CD4-positive, alpha-beta T cell treated with Interleukin-1 beta for 1 hour (primary cell): Measurements from ENCODE around the gene REV3L.
"Not testable (repeated sequence)": the region's sequence is repeated elsewhere in the genome, so short reads cannot be mapped to it uniquely, and the experiment has no call there.

Experiments used
- DNase-seq, 2 donors: peaks; one replicate each; pipeline ENCODE4 v3.0.0-alpha.2; 2020 to 2022

Gene REV3L

DNA sequence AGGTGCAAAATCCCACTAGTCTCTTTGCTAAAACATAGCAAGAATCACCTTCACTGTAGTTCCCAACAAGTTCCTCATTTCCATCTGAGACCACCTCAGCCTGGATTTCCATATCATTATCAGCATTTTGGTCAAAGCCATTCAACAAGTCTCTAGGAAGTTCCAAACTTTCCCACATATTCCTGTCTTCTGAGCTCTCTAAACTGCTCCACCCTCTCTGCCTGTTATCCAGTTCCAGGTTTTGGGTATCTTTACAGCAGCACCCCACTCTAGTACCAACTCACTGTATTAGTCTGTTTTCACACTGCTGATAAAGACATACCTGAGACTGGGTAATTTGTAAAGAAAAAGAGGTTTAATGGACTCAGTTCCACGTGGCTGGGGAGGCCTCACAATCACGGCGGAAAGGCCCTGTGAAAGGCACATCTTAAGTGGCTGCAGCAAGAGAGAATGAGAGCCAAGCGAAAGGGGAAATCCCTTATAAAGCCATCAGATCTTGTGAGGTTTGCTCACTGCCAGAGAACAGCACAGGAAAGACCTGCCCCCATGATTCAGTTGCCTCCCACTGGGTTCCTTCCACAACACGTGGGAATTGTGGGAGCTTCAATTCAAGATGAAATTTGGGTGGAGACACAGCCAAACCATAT lies 192.2 kb downstream of the REV3L start:
- not testable (repeated sequence) for DNase-seq

DNA sequence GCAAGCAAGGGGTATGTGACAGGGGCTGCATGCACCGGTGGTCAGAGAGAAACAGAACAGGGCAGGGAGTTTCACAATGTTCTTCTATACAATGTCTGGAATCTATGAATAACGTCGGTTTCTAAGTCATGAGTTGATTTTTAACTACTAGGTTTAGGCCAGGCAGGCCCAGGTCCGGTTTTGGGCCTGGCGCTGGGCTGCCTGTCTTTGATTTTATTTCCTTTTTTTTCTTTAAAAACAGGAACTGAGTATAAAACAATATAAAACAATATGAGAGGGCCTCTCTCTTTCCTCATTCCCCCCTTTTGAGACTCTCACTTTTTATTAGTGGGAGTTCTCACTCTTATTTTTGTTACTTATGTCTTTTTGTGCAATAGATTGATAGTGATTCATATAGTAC lies 198.7 kb downstream of the REV3L start:
- DNase-seq: peak in 1 of 2 donors; percentile 8

DNA sequence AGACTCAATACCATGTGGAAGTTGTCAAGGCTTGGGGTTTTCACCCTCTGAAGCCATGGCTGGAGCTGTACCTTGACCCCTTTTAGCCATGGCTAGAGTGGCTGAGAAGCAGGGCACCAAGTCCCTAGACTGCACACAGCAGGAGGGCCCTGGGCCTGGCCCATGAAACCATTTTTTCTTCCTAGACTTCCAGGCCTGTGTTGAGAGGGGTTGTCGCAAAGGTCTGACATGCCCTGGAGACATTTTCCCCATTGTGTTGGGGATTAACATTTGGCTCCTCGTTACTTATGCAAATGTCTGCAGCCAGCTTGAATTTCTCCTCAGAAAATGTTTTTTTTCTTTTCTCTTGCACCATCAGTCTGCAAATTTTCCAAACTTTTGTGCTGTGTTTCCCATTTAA lies 199.3 kb downstream of the REV3L start:
- DNase-seq: no peak

DNA sequence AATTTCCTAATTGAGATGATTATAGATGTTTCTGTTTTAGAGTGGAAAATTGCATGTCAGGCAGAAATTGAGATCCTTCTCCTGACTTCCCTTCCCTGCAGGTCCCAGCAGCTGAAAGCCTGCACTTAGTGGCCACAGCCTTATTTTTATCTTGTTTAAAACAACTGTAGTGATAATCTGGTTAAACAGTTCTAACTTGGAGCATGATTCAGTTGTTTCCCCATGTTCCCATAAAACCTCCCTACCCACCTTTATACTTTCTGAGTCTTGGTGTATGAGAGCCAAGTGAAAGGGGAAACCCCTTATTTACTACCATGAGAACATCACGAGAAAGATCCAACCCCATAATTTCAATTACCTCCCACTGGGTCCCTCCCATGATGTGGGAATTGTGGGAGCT lies 200.5 kb downstream of the REV3L start:
- DNase-seq: no peak

DNA sequence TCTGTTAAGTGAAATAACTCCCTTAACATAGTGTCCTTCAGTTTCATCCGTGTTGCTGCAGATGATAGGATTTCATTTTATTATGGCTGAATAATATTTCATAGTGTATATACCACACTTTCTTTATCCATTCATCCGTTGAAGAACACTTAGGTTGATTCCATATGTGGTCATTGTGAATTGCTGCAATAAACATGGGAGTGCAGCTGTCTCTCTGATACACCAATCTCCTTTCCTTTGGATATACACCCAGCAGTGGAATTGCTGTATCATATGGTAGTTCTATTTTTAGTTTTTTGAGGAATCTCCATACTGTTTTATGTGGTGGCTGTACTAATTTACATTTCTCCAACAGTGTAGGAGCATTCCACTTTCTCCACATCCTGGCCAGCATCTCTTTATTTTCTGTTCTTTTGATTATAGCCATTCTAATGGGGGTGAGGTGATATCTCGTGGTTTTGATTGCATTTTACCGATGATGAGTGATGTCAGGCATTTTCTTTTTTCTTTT lies 202.5 kb downstream of the REV3L start:
- no peak for DNase-seq

DNA sequence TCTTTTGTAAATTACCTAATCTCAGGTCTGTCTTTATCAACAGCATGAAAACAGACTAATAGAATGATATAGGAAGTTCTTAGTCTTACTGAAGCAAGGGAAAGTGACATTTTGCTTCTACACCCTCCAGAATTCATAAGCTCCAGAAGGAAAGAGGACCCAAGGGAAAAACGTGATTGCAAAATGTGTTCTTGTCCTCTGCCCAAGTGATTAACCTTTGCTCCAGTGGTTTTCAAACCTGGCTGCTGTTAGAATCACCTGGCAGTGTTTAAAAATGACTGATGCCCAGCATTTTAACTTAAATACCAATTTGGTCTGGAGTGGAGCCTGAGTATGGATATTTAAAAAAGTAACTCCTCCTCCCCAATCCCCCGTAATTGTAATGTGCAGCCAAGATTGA lies 204.3 kb downstream of the REV3L start:
- DNase-seq: no peak

DNA sequence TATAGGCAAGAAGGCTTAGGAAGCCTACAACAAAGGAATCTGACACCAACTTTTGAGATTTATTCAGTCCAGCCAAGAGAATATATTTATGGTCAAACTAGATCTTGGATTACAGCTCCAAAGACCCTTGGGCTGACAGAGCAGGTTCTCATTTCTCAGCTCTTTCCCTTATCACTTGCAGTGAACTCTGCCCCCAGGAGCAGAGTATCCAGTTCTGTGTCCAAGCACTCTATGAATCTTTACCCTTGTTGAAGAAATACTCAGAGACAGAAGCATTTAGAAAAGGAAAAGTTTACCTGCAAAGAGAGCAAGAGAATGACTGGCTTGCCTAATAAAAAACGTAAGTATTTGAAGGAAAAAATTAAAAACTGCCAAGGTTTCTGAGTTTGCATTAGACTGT lies 205.2 kb downstream of the REV3L start:
- DNase-seq: no peak

DNA sequence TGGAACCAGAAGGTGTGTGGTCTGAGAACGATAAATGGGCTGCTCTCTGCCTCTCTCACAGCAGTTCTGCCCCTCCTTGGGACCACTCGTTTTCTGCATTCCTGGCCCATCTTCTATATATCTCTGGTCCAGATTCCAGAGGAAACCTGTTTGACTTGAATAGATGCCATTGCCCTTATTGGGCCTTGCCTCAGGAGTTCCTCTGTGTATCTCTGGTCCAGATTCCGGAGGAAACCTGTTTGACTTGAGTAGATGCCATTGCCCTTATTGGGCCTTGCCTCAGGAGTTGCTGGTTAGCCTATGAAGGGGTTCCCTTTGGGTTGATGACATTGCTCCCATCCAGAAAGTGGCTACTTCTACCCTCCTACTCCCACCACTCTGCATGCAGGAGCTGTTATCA lies 206.3 kb downstream of the REV3L start:
- no peak for DNase-seq

DNA sequence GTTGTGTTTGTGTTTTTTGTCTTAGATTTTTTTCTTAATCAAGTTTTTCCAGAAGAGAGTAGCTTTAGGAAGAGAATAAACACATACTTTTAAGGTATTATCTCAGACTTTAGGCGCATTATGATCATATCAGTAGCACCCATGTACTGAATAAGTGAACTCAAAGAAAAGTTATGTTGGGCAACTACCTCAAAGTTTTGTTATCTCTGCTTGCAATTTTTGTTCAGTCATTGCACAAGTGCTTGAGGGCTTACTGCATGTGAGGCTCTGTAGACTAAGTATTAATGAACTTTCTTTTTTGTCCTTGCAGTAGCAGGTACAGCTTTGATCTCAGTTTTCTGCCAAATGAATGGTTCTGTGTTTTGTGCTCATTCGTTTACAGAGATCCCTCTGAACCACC lies 206.7 kb downstream of the REV3L start:
- DNase-seq: no peak

DNA sequence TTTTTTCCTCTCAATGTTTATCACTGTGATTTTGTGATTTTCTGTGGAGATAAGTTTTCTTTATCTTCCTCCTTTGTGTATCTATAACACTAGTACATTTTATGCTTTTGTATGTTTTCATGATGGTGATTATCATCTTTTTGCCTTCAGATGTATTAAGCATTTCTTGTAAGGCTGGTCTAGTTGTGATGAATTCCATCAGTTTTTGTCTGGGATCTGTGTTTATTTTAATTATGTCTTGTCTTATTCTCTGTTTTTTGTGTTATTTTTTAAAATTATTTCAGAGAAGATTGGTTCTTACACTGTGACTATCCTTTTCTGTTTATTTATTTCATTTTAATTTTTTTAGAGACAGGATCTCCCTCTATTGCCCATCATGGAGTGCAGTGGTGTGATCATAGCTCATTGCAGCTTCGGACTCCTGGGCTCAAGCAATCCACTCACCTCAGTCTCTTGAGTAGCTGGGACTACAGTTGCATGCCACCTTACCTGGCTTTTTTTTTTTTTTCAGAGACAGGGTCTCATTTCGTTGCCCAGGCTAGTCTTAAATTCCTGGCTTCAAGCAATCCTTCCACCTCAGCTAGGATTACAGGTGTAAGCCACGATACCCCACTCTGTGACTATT lies 208.3 kb downstream of the REV3L start:
- DNase-seq: no peak

DNA sequence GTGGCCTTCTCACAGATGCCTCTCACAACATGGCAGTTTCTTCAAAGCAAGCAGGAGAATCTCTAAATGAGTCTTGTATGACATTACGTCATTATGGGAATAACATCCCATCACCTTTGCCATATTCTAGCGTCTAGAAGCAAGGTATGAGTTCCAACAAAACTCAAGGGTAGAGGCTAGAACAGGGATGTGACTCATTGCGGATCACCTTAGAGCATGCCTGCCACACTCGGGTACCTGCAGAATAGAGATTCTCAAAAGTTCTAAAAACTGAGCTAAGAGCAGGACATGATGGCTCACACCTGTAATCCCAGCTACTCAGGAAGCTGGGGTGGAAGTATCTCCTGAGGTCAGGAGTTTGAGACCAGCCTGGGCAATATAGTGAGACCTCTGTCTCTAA lies 212.9 kb downstream of the REV3L start:
- no peak for DNase-seq

DNA sequence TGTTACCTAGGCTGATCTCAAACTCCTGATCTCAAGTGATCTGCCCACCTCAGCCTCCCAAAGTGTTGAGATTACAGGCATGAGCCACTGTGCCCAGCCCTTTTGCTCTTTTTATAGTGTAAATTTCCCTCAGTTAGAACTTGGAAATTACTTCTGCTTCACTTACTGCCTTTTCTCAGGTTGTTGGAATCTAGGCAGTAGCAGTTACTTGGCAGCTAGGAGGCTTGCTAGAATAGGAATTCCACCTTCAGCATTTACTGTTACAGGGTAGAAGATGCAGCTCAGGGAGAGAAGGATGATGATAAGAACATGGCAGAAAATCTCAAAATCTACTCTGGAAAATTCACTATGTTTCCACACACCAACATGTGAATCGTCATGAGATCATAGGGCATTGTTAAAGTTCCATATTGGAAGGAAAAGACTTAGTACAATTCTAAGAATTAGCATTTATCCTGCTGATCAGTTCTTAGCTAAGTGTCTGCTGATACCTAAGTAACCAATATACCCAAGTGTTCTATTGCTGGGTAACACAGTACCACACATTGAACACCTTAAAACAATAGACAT lies 213.5 kb downstream of the REV3L start:
- no peak for DNase-seq

DNA sequence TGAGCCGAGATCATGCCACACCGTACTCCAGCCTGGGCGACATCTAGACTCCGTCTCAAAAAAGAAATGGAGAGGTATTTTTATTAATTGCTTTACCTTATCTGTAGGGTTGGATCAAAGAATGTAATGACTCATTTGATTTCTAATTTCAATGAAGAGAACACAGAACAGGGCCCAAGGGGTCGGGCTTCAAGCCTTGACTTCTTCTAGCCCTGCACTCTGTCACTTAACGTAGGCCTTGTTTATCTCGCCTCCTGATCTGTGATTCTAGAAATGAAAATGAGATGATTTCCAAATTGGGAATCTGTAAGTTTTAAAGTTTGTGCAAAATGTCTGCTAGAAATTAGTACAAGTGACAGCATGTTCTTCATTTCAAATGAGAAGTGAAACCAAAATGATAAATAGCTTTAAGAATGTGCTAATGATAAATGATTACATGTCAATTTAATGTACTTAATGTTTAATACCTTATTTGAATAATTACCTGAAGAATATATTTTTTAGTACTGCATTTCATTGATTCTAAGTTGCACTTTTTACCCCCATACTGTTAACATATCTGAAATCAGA lies 215.2 kb downstream of the REV3L start:
- DNase-seq: no peak

DNA sequence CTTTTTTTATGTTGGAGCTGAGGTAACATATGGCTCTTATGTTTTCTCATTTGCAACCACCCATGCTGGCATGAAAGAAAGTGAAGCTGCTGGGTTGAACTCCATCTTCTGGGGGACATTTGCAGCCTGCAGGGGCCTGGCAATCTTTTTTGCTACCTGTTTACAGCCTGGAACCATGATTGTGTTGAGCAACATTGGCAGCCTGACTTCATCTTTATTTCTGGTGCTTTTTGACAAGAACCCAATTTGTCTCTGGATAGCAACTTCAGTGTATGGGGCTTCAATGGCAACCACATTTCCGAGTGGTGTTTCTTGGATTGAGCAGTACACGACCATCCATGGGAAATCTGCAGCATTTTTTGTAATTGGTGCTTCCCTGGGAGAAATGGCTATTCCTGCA lies 216.7 kb downstream of the REV3L start:
- no peak for DNase-seq

DNA sequence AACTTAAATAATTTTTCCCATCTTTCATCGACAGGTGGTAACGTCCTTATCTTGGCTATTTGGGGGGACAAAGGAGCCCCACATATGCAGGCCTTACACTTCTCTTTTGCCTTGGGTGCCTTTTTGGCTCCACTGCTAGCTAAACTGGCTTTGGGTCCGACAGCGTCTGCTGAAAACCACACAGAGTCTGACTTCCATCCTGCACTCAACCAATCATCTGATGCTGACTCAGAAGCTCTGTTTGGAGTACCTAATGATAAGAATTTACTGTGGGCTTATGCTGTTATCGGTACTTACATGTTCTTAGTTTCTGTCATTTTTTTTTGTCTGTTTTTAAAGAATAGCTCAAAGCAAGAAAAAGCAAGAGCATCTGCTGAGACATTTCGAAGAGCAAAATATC lies 217.2 kb downstream of the REV3L start:
- DNase-seq: no peak

DNA sequence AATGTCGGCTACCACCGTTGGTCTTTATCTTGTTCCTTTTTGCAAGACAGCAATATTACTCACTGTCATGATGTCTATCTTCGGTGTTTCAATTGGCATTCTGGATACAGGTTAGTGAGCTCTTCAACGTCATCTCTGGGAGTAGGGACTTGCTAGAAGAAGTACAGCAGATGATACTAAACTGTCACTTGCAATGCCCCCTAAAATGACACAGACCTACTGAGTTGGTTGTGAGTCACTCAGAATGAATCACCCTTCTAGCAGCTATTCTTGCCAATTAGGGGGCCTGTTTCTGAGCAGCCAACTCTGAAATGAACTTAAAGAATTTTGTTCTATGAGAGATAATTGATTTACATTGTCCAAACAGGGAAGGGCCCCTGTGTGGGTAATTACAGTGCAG lies 219.2 kb downstream of the REV3L start:
- no peak for DNase-seq

DNA sequence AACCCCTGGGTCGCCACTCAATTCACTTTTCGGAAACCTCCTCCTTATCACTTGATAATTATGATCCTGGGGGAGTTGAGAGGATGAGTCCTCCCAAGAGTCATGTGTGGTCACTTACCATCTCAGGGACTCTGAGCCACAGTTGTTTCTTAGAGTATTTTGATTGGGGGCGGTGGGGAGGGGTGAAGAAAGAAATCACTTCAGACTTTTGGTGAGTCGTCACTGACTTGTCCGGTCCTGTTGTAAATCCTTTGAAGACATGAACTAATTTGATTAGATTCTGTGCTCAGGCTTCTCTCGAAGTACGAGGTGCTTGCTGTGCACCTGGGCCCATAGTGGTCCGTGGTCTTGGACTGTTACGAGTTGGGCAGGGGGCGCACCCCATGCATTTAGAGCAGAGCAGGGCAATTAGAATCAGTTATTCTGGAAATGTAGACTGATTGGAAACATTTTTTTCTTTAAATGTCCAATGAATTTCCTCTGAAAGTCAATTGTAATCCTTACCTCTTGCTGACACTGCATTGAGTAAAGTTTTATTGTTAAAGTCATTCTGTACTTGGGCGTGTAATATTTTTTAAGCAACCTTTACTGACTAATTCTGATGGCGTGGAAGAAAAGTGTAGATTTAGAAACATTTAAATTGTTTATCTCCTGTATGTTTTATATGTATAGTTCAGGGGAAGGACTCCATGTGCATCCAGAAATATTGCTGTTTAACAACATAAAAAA lies 222.3 kb downstream of the REV3L start:
- no peak for DNase-seq

DNA sequence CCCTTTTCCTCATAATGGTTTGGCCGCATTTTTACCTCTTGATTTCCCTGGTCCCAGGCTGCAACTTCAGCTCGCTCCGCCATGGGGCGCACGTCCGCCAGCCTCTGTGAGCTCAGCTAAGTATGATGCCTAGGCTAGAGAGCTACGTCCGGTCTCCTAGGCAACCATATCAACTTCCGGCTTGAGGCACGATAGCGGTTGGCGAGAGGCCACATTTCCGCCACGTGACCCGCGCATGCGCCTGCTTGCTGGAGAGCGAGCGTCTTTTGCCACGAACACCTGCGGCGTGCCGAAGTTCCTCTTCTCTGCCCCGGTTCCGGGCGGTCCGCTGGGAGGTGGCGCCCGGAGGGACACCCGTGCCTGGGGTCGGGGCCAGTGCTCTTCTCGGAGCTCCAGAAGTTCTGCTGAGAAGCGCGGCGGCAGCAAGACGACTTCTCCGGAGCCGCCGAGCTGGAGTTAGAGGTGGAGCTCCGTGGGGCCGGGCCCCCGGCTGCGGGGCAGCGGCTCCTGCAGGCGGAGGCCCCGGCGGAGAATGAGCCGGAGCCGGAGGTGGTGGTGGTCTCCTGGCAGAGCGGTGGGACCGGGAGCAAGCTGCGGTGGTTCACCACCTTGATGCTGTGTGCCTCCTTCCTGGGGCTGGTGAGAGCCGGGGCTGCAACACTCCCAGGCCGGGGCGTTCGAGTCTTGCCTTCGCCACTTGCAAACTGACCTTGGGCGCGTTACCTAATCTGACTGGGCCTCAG lies 223.8 kb downstream of the REV3L start:
- DNase-seq: peak; percentile 99 to 100

DNA sequence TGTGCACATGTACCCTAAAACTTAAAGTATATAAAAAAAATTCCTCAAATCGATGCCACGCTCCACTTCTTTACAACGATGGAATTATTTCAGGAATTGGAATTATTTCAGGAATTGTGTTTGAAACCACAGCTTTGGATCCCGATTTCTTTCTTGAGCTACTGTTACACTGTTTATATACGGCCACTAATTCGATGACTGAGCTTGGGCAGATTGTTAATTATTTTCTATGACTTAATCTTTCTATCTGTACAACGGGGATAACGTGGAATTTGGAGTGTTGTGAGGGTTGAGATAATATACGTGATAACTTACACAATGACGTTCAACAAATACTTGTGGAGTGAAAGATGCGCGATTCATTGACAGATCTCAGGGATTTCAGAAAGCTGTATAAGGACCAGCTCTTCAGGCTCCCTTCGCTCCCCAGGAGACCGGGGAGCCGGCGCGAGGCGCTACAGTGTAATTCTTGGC lies 224.4 kb downstream of the REV3L start:
- DNase-seq: no peak

DNA sequence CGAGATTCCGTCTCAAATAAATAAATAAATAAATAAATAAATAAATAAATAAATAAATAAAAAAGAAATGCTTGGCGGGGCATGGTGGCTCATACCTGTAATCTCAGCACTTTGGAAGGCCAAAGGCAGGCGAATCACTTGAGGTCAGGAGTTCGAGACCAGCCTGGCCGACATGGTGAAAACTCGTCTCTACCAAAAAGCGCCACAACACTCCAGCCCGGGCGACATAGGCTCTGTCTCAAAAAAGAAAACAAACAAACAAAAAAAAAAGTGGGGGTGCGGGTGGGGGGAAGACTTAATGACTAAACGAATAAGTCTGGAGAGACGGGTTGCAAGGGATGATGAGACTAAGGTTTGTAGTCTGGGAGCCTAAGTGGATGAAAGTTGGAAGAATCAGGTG lies 225.0 kb downstream of the REV3L start:
- DNase-seq: no peak

DNA sequence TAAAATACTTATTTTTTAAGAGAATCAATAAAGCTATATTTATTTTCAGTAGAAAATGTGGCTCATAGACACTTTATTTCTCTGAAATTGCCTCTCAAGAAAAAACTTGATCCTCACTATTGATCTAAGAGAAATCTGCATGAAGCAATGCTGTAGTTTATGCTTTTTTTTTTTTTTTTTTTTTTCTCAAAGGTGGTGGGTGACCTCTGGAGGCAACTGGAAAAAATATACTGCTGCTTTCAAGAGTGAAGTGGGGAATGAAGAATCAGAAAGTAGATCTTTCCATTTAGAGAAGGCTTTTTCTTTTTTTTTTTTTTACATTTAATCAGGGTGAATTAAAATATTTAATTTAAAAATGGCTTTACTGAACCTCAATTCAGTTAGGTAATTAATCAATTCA lies 226.4 kb downstream of the REV3L start:
- DNase-seq: no peak

DNA sequence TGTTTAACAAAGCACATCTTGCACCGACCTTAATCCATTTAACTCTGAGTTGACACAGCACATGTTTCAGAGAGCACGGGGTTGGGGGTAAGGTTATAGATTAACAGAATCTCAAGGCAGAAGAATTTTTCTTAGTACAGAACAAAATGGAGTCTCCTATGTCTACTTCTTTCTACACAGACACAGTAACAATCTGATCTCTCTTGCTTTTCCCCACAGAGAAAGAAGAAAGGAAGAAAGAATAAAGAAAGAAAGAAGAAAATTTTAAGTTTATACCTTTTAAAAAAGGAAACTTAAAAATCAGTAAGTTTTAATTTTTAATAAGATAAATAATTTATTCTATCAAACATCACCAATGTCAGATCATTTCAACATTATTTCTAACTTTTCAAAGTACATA lies 227.2 kb downstream of the REV3L start:
- DNase-seq: not testable (repeated sequence)

DNA sequence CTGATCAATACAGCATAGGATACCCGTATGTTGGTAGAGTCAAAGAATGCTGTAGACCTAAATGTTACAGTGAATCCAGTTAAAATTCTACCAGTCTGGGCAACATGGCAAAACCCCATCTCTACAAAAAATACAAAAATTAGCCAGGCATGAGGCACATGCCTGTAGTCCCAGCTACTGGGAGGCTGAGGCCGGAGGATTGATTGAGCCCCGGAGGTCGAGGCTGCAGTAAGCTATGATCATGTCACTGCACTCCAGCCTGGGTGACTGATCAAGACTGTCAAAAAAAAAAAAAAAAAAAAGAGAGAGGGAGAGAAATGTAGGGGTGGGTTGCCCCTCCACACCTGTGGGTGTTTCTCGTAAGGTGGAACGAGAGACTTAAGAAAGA lies 228.2 kb downstream of the REV3L start:
- no peak for DNase-seq
